Skeletal muscle tissue (tissue), 4 donors: ENCODE data around the gene DDX31. TPM values are rescaled to one million over a fixed set of nuclear protein-coding genes. Genes with fewer than 3 reads are reported as not detected.

Source experiments
- H3K27ac ChIP-seq: one replicate; pipeline ENCODE4 v1.7.0; 2013; ENCODE audit warnings: mild to moderate bottlenecking, low read depth, low read length, inconsistent platforms
- H3K27me3 ChIP-seq, 3 donors: one replicate each; pipeline ENCODE4 v1.7.0; 2013; ENCODE audit warnings: low read length in 3 of 3; ENCODE audit not compliant: control insufficient read depth in 3 of 3, insufficient read depth in 3 of 3
- H3K36me3 ChIP-seq, 3 donors: one replicate each; pipeline ENCODE4 v1.7.0; 2013; ENCODE audit warnings: low read length in 3 of 3; ENCODE audit not compliant: control insufficient read depth in 3 of 3, insufficient read depth in 3 of 3
- H3K4me1 ChIP-seq, 3 donors: one replicate each; pipeline ENCODE4 v1.7.0; 2013; ENCODE audit warnings: low read length in 3 of 3, mild to moderate bottlenecking in 3 of 3; ENCODE audit not compliant: control insufficient read depth in 3 of 3, insufficient read depth in 3 of 3
- H3K4me3 ChIP-seq, 3 donors: one replicate each; pipeline ENCODE4 v1.7.0; 2013; ENCODE audit warnings: low read length in 3 of 3
- H3K9ac ChIP-seq, 3 donors: one replicate each; pipeline ENCODE4 v1.7.0; 2013; ENCODE audit warnings: low read length in 3 of 3, mild to moderate bottlenecking in 3 of 3, moderate library complexity in 2 of 3, low read depth in 1 of 3
- H3K9me3 ChIP-seq, 3 donors: one replicate each; pipeline ENCODE4 v1.7.0; 2013; ENCODE audit warnings: low read length in 3 of 3; ENCODE audit not compliant: control insufficient read depth in 3 of 3
- total RNA-seq: library from RNA; depleted of rRNA; stranded (reverse); fragments of >200 nt; gene quantifications from one replicate; pipeline ENCODE4 v1.2.3, GENCODE V29; 2014
- donor health status: Osteomylitis.

Gene DDX31
- total RNA-seq, 1 donor from 2014 or later = 6.3 TPM

DNA sequence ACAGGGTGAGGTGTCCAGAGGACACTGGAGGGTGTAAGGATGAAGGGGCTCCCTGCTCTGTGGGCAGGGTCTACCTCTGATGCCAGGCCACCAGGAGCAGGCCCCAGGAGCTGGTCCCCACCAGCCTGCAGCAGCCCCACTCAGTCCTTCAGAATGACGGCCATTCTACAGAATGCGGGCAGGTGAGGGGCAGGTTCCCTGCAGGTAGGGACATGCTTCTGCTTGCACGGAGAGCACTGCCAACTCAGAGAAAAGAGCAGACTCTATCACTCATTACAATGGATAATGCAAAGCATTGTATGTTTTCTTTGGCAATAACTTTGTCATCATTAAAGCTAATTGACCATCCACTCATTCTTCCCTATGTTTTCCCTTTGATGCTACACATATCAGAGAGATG, 39.0 kb downstream of the DDX31 start:
- Histone ChIP-seq H3K27me3 (no peaks in the 10 kb centered on the region), H3K4me3 (no peak overlapping the region), H3K27ac (no peak overlapping the region), H3K9me3 (no peaks in the 10 kb centered on the region), H3K4me1 (no peaks in the 10 kb centered on the region), H3K36me3 (peaks cover 32 to 56% (median 52%) of the 10 kb centered on the region in 3 donors), H3K9ac (no peak overlapping the region)

DNA sequence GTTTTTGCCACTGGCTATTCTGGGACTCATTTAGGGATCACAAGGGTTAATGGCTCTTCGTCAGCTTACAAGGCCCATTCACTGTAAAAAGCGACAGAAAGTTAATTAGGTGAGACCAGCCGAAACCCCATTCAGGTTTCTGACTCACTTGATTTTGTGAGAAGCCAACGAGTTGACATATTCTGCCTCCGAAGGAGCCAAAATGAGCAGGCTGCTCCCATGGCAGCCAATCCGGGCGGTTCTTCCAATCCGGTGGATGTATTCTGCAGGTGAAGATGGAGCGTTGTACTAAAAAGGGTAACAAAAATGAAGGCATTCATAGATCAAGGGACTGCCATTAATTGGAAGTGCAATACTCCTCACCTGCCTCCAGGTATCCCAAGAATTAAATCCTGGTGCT, 39.7 kb downstream of the DDX31 start:
- Histone ChIP-seq H3K9me3 (no peaks in the 10 kb centered on the region), H3K4me1 (no peaks in the 10 kb centered on the region), H3K27me3 (no peaks in the 10 kb centered on the region), H3K27ac (no peak overlapping the region), H3K36me3 (peaks cover 35 to 57% (median 53%) of the 10 kb centered on the region in 3 donors), H3K9ac (no peak overlapping the region), H3K4me3 (no peak overlapping the region)

DNA sequence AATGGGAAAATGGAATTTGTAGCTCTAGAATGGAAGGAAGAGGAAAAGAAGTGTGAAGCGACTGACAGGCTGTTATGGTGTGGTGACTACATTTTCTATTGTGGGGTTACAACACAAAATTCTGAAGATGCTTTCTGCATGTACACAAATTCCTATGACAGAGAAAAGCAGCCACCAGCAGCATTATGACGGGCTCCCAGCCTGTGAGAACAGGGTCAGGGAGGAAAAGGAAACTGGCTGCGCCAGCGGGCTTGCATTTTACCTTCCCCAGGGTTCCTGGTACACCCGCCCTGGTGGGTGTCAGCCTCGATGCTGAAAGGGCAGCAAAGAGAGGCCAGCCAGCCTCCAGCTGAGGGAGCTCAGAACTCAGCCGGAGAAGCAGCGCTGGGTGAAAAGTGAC, 41.0 kb downstream of the DDX31 start:
- H3K36me3 ChIP-seq = peaks cover 35 to 58% (median 55%) of the 10 kb centered on the region in 3 donors

DNA sequence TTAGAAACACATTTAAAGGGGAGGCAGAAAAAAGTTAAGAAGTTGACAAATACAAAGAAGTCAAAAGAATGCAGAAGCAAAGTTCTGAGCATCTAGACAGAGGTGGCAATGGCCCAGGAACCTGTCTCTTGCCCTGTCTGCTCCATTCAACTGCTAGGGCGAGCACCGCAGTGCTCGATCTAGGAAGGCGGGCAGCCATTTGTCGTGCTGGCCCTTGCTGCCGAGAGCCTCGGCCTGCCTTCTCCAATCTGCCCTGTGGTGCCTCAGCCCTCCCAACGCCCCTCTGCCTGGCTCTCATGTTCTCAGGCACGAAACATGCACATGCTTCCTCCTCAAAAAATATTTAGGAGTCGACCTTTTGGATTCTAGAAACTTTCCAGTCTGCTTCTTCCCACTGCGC, 42.2 kb downstream of the DDX31 start:
- H3K36me3 ChIP-seq = peaks cover 35 to 60% (median 55%) of the 10 kb centered on the region in 3 donors
- H3K4me3 ChIP-seq = no peak overlapping the region
- no peak overlapping the region for H3K27ac ChIP-seq
- no peak overlapping the region for H3K9ac ChIP-seq
- no peaks in the 10 kb centered on the region for H3K9me3 ChIP-seq
- no peaks in the 10 kb centered on the region for H3K4me1 ChIP-seq
- H3K27me3 ChIP-seq = no peaks in the 10 kb centered on the region

More for the DNA sequence above, 41.0 kb downstream of the DDX31 start:
- H3K27ac ChIP-seq = no peak overlapping the region
- H3K27me3 ChIP-seq = no peaks in the 10 kb centered on the region
- H3K9me3 ChIP-seq = no peaks in the 10 kb centered on the region
- no peak overlapping the region for H3K9ac ChIP-seq
- no peak overlapping the region for H3K4me3 ChIP-seq
- H3K4me1 ChIP-seq = no peaks in the 10 kb centered on the region

DNA sequence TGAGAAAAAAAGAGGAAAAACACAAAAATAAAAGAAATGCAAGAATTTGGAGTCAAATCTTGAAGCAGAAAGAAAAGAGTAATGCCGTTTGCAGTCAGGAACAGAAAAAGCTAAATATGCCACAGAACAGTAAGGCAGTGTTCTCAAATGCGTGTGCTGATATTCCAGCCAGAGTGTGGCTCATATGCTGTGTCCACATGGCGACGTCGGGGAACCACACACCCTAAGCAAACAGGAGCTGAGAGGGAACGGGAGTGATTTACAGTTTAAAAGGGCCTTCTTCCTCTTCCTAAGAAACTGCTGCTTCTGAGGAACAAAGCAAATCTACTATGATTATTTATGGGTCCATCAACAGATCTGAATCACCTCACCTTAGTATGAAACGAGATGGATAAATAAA, 42.7 kb downstream of the DDX31 start:
- Histone ChIP-seq H3K27me3 (no peaks in the 10 kb centered on the region), H3K4me3 (no peak overlapping the region), H3K9me3 (no peaks in the 10 kb centered on the region), H3K27ac (no peak overlapping the region), H3K36me3 (peaks cover 35 to 64% (median 55%) of the 10 kb centered on the region in 3 donors), H3K4me1 (no peaks in the 10 kb centered on the region), H3K9ac (no peak overlapping the region)

DNA sequence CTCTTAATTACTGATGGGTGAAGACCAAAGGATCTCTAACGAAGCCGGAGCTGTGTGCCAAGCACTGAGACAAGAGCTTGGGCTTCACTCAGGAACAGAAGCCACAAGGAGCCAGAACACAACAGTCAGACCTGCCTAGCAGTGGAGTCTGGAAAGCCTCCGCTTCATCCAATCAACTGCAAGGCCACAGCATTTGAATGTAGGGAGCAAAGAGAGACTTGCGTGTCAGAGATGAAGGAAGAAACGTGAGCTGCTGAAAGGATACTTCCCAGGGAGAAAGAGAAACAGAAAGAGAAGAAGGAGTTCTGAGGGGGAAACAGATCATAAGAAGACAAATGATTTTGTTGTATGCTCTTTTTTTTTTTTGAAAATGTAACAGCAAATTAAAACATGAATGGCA, 43.5 kb downstream of the DDX31 start:
- Histone ChIP-seq H3K27ac (no peak overlapping the region), H3K36me3 (peaks cover 35 to 61% (median 54%) of the 10 kb centered on the region in 3 donors), H3K4me1 (no peaks in the 10 kb centered on the region), H3K9ac (no peak overlapping the region), H3K4me3 (no peak overlapping the region), H3K27me3 (no peaks in the 10 kb centered on the region), H3K9me3 (no peaks in the 10 kb centered on the region)

DNA sequence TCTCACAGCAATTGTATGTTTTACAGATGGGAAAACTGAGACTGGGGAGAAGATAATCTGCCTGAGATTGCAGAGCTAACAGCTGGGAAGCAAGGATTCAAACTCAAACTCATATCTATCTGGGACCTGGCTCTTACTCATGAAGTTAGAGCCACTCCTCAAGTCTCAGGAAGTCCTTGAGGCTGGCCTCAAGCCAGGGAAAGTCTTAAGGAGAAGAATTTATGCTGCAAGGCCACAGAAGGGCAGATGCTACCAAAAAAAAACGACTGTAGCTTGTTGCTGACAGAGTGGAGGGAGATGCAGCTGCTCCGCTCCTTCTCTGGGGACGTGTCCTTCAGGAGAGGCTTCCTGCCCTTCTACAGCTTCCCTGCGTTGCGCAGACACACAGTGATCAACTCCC, 47.6 kb downstream of the DDX31 start:
- peaks cover 17 to 46% (median 36%) of the 10 kb centered on the region in 3 donors for H3K36me3 ChIP-seq
- no peak overlapping the region for H3K4me3 ChIP-seq
- H3K9me3 ChIP-seq = no peaks in the 10 kb centered on the region

DNA sequence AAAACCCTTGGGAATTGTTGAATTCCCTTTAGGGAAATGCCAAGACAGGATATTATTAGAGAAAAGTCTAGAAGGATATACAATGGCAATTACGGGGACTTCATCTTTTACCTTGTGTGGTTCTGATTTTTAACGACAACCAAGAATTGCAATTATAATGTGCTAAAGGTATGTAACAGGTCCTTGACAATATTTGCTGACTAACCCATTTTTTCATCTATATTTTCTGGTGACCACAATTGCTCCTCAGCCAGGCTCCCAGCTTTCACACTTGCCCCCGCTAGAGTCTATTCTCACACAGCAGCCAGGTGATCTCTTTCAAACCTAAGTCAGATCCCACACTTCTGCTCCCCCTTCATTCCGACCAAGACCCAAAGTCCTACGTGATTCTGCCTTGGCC, 53.1 kb downstream of the DDX31 start:
- no peaks in the 10 kb centered on the region for H3K4me1 ChIP-seq
- H3K9me3 ChIP-seq = no peaks in the 10 kb centered on the region
- no peaks in the 10 kb centered on the region for H3K27me3 ChIP-seq
- H3K27ac ChIP-seq = no peak overlapping the region
- H3K9ac ChIP-seq = no peak overlapping the region
- peaks cover 26 to 62% (median 54%) of the 10 kb centered on the region in 3 donors for H3K36me3 ChIP-seq
- no peak overlapping the region for H3K4me3 ChIP-seq

More for the DNA sequence above, 47.6 kb downstream of the DDX31 start:
- no peaks in the 10 kb centered on the region for H3K4me1 ChIP-seq
- H3K9ac ChIP-seq = no peak overlapping the region
- H3K27ac ChIP-seq = no peak overlapping the region
- H3K27me3 ChIP-seq = no peaks in the 10 kb centered on the region

DNA sequence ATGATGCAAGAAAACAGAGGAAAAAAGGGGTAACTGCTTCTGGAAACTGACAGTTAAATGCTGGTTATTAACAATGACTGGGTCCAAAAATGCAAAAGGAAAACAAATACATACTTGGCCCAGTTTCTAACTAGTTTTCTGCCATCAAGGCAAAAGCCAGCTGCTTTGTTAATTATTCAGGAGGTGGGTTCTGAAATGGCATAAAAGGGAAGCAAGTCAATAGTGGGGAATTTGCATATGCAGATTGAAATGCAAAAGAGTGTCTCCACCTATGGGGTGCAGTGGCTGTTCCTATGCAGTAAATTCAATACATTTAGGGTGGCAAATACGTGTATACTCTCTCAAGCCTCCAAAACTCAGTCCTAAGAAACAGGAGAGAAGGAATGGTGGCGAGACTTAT, 54.0 kb downstream of the DDX31 start:
- Histone ChIP-seq H3K27ac (no peak overlapping the region), H3K4me1 (no peaks in the 10 kb centered on the region), H3K27me3 (no peaks in the 10 kb centered on the region), H3K36me3 (peaks cover 35 to 67% (median 60%) of the 10 kb centered on the region in 3 donors), H3K9ac (no peak overlapping the region), H3K9me3 (no peaks in the 10 kb centered on the region), H3K4me3 (no peak overlapping the region)

DNA sequence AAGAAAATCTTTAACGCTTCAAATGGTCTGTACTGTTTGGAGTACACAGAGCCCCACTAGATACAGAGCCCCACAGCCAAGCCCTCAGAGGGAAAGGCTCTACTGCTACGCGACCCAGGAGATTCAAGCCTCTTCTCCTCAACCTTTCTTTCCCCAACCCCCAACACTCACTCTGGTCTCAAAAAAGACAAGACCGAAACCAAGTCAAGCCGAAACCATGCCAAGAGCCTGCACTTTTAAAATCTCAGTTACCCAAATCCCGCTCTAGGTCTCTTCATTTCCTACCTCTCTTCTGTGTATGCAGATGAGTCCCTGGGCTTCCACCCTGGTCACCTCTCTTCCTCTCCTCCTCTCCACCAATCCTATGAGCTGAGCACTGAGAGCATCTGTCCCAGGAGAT, 55.5 kb downstream of the DDX31 start:
- Histone ChIP-seq H3K9me3 (no peaks in the 10 kb centered on the region), H3K36me3 (peaks cover 41 to 68% (median 66%) of the 10 kb centered on the region in 3 donors), H3K27ac (no peak overlapping the region), H3K9ac (no peak overlapping the region), H3K4me1 (no peaks in the 10 kb centered on the region), H3K27me3 (no peaks in the 10 kb centered on the region), H3K4me3 (no peak overlapping the region)

DNA sequence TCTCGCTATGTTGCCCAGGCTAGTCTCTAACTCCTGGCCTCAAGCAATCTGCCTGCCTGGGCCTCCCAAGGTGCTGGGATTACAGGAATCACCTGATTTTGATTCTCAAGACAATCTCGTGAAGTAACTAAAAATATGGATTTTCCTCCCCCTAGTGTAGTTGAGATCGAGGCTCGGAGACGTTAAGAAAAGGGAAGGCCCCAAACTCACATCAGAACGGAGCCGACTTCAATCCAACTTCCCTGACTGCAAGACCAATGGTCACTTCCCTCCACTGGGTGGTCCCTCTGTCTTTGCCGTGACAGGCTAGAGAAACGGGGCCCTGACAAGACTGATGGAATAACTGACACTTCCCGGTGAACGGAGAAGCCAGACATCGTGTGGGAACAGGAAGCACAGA, 59.1 kb downstream of the DDX31 start:
- Histone ChIP-seq H3K27me3 (no peaks in the 10 kb centered on the region), H3K9ac (no peak overlapping the region), H3K36me3 (peaks cover 46 to 57% (median 55%) of the 10 kb centered on the region in 3 donors), H3K4me3 (no peak overlapping the region), H3K4me1 (no peaks in the 10 kb centered on the region), H3K9me3 (no peaks in the 10 kb centered on the region), H3K27ac (no peak overlapping the region)
